GM21367 (cell line): ENCODE measurements around the gene FBXW7.

Experiments
- ATAC-seq: cut with Tn5 transposase; IDR thresholded peaks from one replicate; pipeline ENCODE4 v1.9.1; 2021; ENCODE audit not compliant: unreplicated experiment

FBXW7 gene

DNA sequence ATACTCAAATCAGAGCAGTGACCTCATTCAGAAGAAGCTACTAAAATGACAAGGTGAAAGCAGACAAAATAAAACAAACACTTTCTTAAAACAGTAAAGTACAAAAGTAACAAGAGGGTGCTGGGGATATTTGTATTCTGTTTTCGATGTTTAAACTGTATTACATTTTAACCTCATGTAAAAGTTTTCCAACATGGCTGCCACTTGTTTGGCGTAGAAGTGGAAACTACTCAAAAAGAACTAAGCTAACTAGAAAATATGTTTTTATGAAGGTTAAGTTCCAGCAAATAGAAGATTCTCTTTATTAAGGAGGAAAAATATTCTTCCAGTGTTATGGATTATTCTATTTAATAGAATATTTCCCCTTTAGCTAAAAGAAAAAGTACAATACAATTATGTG, 155.0 kb downstream of the FBXW7 start:
- ATAC-seq = no peak

DNA sequence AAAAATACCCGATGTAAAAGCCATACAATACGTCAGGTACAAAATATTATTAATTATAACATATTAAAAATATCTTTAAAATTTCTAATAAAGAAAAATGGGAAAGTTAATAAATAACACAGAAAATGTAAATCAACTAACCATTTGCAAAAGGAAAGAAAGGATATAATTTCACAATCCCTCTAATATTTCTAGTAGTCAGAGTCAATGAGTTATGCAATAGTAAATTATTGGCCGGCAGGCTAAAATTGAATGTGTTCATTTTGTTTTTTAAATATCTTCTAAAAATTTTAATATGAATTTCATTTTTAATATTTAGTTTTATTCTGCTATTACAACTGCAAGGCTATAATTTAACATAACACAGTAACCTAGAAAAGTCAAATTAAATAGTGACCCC, 155.7 kb downstream of the FBXW7 start:
- no peak for ATAC-seq

DNA sequence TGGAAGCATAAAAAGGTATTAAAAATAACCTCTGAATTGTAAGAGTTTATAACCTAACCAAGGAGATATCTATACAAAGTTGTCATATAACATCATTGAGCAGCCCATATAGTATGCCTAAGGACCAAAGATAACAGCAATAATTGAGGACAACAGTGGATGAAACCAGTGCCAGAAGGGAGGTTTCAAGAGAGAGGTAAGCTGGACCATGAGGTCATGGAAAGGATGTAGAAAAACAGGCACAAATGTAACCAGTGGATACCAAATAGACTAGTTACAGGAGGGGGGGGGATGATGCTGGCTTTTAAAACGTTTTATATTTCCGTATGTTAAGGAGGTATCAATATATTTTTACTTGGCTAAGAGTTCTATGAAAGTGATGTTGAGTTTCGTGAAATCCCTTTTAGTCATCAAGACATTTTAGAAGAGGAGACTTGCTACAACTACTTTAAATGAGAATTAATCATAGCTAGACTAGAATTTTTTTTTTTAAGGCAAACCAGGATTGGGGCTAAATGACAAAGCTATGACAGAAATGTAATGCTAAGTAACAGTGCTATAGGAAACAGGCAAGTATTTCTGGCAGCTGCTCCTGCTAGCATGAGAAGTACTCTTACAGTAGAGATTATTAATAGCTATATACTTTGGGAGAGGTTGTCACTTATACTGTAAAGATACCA, 161.1 kb downstream of the FBXW7 start:
- ATAC-seq = no peak

DNA sequence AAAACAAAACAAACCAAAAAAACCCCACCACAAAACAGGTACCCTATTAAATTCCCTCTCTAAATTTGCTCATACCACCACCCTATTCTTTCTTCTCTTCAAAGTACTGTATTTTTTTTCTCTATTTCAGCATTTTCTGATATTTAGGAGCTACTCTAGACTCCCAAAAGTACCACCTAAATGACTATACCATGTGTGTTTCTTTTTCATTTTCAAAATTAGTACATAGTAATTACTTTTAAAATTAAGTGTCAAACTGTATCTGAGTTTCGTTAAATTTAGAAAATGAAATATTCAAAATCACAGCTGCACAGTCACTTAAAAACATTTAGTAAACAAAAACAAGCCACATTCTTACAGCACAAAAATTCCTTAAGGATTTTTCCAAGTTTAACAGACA, 161.7 kb downstream of the FBXW7 start:
- no peak for ATAC-seq

DNA sequence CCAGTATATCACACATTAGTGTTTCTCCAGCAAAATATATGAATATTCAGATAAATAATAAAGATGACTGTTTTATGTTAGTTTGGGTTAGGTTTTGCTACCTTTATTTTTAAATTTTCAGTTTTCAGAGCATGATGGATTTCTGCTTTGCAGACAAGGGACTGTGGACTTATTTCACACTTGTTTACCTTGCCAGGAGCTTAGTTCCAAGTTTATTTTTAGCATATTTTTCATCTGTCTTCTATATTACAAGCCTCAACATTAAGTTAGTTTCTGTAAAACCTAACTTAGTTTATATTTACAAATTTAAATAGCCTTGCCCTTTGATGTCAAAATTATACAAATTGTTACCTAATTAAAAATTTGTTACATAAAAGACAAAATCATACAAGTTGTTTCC, 163.4 kb downstream of the FBXW7 start:
- ATAC-seq = no peak

DNA sequence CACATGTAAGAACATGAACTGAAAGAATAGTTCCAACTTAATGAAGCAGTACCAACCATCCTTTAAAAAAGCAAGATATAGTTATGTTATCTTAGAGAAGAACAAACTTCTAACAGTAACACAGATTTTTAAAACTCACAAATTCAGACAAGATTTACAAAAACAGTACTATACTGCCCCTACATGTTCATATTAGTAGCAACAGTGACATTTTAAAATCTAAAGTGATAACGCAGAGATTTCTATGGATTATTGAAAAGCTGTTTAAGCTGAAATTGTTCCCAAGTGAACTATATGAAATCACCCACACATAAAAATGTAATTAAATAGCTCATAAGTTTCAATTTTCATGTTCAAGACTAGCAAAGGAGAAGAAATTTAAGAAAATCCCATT, 166.0 kb downstream of the FBXW7 start:
- ATAC-seq = no peak

DNA sequence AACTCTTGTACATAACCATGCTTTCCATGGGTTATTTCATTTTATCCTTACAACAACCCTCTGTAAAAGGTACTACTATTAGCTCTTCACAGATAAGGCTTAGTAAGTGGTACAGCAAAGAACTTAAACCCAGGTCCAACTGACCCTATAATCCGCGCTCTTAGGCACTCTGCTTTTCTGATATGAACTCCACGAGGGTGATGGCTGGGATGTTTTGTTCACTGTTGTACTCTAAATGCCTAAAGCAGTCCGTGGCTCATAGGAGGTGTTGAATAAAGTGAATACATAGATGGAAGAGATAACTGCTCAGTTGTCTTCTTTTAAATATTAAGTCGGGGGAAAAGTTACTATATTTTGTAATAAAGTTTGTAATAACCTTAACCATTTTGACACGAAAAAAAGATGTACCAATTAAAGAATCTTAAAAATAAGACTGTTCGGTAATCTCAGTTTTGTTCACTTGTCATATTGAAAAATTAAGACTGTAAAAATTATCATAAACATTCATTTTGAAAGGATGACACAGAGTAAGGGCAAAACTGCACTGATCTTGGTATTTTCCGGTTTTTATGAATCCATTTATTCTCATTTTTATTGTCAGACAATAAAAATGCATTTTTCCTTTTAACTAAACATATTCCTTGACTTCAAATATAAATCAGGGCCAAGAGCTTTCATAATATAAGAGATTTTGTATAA, 166.5 kb downstream of the FBXW7 start:
- no peak for ATAC-seq

DNA sequence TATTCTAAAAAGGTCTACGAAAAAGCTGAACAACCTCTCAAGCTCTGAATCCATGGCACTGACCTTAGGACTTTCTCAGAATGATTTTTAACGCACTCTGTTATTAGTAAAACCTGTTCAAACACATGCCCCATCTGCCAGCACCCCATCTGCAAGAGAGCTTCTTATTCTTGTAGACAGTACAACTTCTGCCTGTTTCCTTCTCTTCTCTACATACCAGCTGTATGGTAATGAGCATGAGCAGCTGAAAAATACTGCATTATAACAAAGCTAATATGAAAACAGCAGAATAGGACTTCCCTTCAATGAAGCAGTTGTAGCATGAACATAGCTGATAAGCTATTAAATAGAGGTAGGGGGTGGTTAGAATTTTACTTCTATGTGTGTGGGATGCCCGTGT, 167.9 kb downstream of the FBXW7 start:
- ATAC-seq = no peak

DNA sequence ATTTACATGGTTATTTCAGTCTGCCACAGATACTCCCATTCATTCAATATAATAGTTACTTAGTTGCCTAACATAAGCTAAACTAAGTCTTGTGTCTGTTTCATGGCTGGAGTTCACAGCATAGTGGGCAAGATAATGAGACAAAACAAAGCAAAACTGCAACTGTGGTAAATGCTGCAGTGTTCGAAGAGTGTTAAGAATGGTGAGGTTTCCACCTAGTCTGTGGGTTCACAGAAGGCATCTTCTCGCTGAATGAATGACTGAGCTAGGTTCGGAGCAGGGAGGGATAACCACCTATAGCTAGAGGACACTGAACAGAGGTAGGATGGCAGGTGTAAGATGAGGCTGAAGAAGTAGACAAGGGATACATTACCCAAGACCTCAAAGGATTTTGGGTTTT, 171.0 kb downstream of the FBXW7 start:
- no peak for ATAC-seq

DNA sequence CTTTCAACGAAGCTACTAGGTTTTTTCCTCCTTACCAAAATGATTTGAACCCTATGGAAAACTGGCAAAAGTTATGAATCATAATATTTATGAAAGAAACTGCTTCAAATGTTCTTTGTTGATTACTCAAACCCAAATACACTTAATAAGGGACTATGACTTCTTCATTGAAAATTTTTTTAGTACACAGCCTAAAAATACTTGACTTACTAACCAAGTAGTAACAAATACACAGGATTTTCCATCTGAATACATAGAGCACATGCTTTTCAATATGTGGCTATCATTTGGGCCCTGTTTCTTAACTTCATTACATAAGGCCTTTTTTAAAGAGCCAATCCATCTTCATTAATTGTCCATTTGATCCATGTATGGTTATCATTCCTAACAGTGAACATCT, 171.5 kb downstream of the FBXW7 start:
- ATAC-seq = no peak

DNA sequence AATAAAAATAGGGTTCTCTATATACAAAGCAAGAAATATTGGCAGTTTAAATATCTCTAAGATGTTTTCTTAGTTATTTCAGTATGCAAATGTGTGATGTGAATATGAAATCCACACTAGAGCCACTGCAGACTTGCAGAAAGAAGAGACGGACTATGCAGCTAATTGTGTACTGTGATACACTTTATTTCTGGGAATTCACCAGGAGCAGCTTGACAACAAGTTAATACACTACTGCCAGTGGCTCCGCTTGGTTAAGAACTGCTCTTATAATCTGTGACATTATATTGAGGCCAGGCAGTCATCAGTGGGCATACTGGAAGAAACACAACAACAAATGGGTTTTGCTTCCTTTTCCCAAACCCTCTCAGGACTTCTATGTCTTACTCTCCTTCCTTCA, 172.0 kb downstream of the FBXW7 start:
- ATAC-seq = no peak

DNA sequence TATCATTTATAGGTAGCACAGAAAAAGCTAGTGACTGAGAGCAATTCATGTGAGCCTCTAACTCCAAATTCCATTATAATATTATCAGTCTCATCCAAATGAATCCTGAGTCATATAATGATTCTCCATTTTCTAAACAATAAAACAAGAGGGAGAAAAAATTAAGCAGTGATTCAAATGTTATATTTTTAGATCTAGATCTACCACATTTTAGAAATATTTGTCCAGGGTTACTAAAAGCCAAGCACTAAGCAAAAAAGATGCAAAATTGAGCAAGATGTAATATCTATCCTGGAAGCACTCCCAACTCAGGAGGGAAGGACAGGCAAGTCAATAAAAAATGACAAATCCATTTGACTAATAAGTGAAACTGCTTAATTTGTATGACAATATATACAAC, 172.8 kb downstream of the FBXW7 start:
- no peak for ATAC-seq

DNA sequence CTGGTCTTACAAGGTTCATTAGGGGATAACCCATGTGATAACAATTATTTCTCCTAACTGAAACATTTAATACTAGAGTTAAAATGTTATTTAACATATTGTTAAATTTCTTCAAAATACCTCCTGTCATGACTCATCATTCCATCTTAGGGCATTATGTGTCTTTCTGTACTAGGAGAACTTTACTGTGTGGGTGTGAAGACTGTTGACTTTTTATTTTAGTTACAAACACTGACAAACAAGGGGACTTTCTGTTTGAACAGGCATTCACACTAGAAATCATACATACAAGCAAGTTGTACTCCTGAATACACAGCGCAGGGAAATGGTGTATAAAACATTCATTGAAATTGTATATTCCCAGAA, 175.9 kb downstream of the FBXW7 start:
- ATAC-seq = no peak

DNA sequence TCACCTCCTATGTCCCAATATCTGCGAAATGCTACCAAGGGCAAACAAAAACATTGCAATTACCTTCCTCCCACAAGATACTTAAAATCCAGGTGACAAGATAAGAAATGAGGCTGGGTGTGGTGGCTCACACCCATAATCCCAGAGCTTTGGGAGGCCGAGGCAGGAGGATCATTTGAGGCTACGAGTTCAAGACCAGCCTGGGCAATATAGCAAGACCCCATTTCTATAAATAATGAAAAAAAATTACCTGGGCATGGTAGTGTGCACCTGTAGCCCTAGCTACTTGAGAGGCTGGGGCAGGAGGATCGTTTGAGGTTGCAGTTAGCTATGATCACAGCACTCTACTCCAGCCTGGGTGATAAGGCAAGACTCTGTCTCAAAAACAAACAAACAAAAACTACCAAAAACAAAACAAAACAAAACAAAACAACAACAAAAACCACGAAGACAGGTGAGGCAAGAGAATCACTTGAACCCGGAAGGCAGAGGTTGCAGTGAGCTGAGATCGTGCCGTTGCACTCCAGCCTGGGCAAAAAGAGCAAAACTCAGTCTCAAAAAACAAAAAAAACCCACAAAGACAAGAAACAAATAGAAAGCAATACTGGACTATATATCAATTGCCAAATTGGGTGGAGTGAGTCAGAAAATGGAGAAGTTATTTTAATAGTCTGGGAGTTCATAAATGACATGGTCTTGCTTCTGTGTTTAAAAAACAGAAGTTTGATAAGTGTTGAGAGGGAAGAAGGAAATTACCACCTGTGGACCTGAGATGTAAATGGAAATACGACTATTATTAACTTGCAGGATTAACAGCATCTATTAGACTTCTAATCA, 176.5 kb downstream of the FBXW7 start:
- ATAC-seq = no peak

DNA sequence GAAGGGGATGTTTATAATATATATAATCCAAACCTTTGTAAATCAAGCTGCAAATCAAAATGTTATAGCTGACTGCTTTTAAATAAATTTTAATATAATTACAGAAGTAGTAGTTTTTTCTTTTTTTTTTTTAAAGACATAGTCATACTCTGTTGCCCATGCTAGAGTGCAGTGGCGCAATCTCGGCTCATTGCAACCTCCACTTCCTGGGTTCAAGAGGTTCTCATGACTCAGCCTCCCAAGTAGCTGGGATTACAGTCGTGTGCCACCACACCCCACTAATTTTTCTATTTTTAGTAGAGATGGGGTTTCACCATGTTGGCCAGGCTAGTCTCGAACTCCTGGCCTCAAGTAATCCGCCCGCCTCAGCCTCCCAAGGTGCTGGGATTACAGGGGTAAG, 178.7 kb downstream of the FBXW7 start:
- no peak for ATAC-seq

DNA sequence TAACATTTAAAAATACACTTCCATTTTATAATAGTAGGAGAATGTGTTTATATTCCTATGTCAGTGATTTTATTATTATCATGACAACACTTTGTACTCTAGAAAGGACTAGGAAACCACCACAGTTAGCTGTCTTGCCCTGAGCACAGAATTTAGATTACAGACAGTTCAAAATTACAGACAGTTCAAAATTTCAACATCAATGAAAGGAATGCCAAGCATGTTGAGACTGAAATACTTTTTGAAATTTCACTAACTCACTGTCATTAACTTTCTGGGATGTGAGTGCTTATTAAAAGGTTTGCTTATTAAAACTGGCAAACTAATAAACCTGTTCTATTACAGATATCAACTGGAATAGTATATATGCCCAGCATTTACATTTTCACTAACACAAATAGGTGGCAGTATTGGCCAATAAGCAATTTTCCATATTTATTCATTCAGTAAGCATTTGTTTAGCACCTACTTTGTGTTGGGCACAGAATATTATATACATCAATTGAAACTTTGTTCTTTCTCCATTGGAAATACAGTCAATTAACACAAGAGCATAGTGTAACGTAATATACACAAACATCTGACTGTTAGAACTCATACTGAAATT, 179.4 kb downstream of the FBXW7 start:
- no peak for ATAC-seq

DNA sequence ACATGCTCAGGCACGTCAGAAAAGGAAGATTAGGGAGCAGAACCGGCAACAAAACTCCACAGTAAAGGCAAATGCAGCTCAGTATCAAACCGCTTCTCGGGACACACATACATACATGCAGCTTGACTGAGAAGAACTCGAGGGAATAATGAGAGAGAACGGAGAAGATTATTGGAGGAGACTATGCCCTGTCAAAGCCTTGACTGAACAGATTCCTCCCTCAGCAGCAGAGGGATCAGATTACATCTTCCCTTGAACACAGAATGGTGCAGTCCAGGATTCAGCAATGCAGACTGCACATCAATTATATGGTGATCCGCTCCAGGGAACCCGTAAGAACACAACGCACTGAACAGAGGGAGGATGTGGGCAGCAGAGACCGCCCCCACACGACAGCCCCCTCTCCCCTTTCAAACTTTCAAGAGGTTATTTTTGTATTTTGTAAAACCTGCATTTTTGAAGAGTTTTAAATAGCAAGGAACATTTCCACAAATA, 183.2 kb downstream of the FBXW7 start:
- no peak for ATAC-seq

DNA sequence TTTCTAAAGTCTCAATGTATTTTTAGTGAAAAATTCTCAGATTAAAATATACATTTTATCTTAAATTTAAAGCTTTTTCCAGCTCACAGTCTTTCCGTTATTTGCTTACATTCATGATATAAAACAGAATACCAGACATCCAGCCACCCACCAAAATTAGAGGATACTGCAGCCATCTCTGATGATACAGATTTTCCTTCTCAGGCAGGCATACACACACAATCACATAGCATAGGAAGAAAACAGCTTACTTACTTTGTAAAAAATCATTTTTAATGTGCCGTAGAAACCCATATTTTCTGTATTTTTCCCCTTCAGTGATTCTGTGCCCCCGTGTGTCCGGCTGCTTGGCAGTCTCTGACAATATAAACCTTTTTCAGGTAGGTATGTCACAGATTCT, 183.7 kb downstream of the FBXW7 start:
- no peak for ATAC-seq

DNA sequence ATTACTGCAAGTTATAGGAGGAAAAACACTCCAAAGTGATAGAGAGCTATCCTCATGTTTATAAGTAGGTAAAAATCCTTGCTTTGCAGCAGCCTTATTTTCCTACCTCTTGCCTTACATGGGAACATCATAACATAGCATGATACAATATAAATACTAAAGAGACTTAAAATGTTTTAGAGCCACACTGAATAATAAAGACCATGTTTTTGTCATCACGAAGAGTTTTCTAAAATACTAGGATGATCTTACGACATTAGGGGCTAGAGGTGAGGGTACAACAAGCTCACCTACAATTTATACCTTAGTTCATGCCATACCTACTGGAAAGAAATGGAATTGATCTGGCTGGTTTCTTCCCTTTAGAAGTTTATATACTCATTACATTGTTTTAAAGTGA, 184.8 kb downstream of the FBXW7 start:
- ATAC-seq = no peak

DNA sequence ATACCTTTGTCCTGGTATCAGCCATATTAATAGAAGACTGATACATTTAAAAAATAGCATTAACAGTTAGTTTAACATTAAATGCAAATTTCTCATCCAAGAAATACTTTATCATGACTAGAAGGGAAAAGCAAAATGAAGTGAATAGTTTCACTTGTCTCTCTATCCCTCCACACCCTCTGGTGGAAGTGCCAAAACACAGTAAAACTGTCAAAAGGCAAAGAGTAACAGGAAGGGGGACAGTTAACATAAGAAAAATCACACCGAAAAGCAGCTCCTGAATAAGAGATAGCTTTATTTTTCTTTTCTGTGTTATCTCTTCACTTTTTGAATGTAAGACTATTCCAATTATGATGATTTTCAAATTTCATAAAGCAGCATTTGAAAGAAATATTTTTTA, 187.2 kb downstream of the FBXW7 start:
- ATAC-seq = no peak

DNA sequence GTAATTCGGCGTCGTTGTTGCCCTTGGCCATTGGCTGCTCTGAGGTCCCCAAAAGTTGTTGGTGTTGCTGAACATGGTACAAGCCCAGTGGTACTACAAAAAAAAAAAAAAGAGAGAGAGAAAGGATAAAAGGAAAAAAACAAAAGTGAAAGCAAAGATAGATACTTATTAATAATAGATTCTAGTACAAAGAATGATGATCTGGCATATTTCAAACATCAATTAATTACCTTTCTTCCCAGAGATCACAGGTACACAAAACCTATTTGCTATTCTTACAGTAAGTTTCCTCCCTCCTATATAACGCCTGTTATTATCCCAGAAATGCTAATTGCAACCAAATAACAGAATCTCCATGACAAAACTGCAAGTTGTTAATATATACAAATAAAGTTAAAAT, 188.9 kb downstream of the FBXW7 start:
- no peak for ATAC-seq

DNA sequence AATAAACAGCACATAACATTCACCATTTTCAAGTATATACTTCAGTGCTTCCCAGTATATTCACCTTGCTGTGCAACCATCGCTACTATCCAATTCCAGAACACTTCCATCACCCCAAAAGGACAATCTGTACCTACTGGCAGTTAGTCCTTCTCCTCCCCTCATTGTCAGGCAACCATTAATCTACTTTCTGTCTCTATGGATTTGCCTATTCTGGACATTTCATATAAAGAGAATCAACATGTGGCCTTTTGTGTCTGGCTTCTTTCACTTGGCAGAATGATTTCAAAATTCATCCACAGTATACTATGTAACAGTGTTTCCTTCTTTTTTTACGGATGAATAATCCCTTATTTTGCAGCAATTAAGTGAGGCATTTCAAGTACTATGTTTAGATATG, 189.4 kb downstream of the FBXW7 start:
- no peak for ATAC-seq
